RWPE2 (cell line): ENCODE measurements around the gene SLFN5.
"Not testable (repeated sequence)": the region's sequence is repeated elsewhere in the genome, so short reads cannot be mapped to it uniquely, and the experiment has no call there.

Experiments
- ATAC-seq: fragments of 200-7000 bp; cut with Tn5 transposase; 3 replicates; pipeline ENCODE4 v1.9.1; 2021; ENCODE audit warnings: low read depth
- DNase-seq: peaks from one replicate; pipeline ENCODE4 v3.0.0-alpha.2; 2020; ENCODE audit warnings: low spot score
- H3K27ac ChIP-seq: fragments of 450-650 bp; 2 replicates; pipeline ENCODE4 v1.5.1; 2017; ENCODE audit warnings: mild to moderate bottlenecking; ENCODE audit not compliant: poor library complexity, severe bottlenecking
- H3K27me3 ChIP-seq: fragments of 250-450 bp; sonication (Bioruptor Pico); 2 replicates; pipeline ENCODE4 v1.5.1; 2021; ENCODE audit warnings: mild to moderate bottlenecking, moderate library complexity; ENCODE audit not compliant: insufficient read depth, poor library complexity, severe bottlenecking
- H3K36me3 ChIP-seq: fragments of 250-450 bp; sonication (Bioruptor Pico); 2 replicates; pipeline ENCODE4 v1.5.1; 2020; ENCODE audit warnings: low read depth, mild to moderate bottlenecking, moderate library complexity
- H3K4me1 ChIP-seq: fragments of 250-450 bp; sonication (Bioruptor Pico); 2 replicates; pipeline ENCODE4 v1.5.1; 2021; ENCODE audit warnings: mild to moderate bottlenecking, moderate library complexity; ENCODE audit not compliant: insufficient read depth, poor library complexity, severe bottlenecking
- H3K4me3 ChIP-seq: fragments of 250-450 bp; sonication (Bioruptor Pico); 2 replicates; pipeline ENCODE4 v1.5.1; 2021; ENCODE audit warnings: mild to moderate bottlenecking, moderate library complexity; ENCODE audit not compliant: severe bottlenecking
- H3K9me3 ChIP-seq: fragments of 250-450 bp; sonication (Bioruptor Pico); 2 replicates; pipeline ENCODE4 v1.5.1; 2021; ENCODE audit warnings: mild to moderate bottlenecking, moderate library complexity; ENCODE audit not compliant: severe bottlenecking
- CTCF ChIP-seq: fragments of 450-650 bp; IDR thresholded peaks from one replicate; pipeline ENCODE4 v1.5.1; 2017; ENCODE audit warnings: mild to moderate bottlenecking, moderate library complexity; ENCODE audit not compliant: poor library complexity, severe bottlenecking

SLFN5 gene

GRCh38 chr17:35222452-35222851 lies 20.4 kb upstream of the SLFN5 start:
- no peak for ATAC-seq

GRCh38 chr17:35224436-35224835 lies 18.4 kb upstream of the SLFN5 start:
- H3K9me3 ChIP-seq: no peaks in the 10 kb centered on the region
- H3K4me1 ChIP-seq: no peaks in the 10 kb centered on the region
- no peak for DNase-seq
- no peaks in the 10 kb centered on the region for H3K36me3 ChIP-seq
- no peak for TF ChIP-seq CTCF
- H3K4me3 ChIP-seq: no peak overlapping the region
- no peak overlapping the region for H3K27ac ChIP-seq
- ATAC-seq: no peak
- H3K27me3 ChIP-seq: peaks cover 3% of the 10 kb centered on the region

More at GRCh38 chr17:35222452-35222851, 20.4 kb upstream of the SLFN5 start:
- H3K4me1 ChIP-seq: no peaks in the 10 kb centered on the region
- no peak for DNase-seq
- TF ChIP-seq CTCF: no peak
- H3K9me3 ChIP-seq: no peaks in the 10 kb centered on the region
- peaks cover 3% of the 10 kb centered on the region for H3K27me3 ChIP-seq
- no peak overlapping the region for H3K27ac ChIP-seq
- H3K36me3 ChIP-seq: no peaks in the 10 kb centered on the region
- H3K4me3 ChIP-seq: no peak overlapping the region

GRCh38 chr17:35227546-35227945 lies 15.3 kb upstream of the SLFN5 start:
- no peak for ATAC-seq

GRCh38 chr17:35229638-35230037 lies 13.2 kb upstream of the SLFN5 start:
- Histone ChIP-seq H3K9me3 (no peaks in the 10 kb centered on the region), H3K27me3 (no peaks in the 10 kb centered on the region), H3K4me3 (no peak overlapping the region), H3K4me1 (no peaks in the 10 kb centered on the region), H3K27ac (no peak overlapping the region), H3K36me3 (no peaks in the 10 kb centered on the region)
- DNase-seq: no peak
- TF ChIP-seq CTCF: no peak
- ATAC-seq: no peak

More at GRCh38 chr17:35227546-35227945, 15.3 kb upstream of the SLFN5 start:
- Histone ChIP-seq H3K27me3 (peaks cover 3% of the 10 kb centered on the region), H3K36me3 (no peaks in the 10 kb centered on the region), H3K4me1 (no peaks in the 10 kb centered on the region), H3K4me3 (no peak overlapping the region), H3K9me3 (no peaks in the 10 kb centered on the region), H3K27ac (no peak overlapping the region)
- TF ChIP-seq CTCF: no peak
- no peak for DNase-seq

- not testable (repeated sequence) for DNase-seq, H3K27ac ChIP-seq, ATAC-seq, H3K4me3 ChIP-seq, H3K27me3 ChIP-seq, H3K9me3 ChIP-seq, H3K4me1 ChIP-seq, H3K36me3 ChIP-seq
Observed at GRCh38 chr17:35234315-35234714, 8.6 kb upstream of the SLFN5 start.
